T-helper 2 cell treated with Interferon-gamma antibody and Interleukin-4, amounts not matched to agents 5 μg/mL and 100 μg/mL, for 36 hours (primary cell): ENCODE data around the gene AKR1C8.
A peak's percentile ranks its signal among the peaks of the same experiment; 100 is the strongest.
"Not testable (repeated sequence)": the region's sequence is repeated elsewhere in the genome, so short reads cannot be mapped to it uniquely, and the experiment has no call there.

ENCODE experiments used
- DNase-seq: peaks from one replicate; pipeline ENCODE4 v3.0.0; 2021; ENCODE audit warnings: low spot score
- H3K27ac Mint-ChIP-seq: one replicate; pipeline ENCODE4 v1.8.0; 2021; ENCODE audit warnings: mild to moderate bottlenecking, mixed read lengths
- H3K27me3 Mint-ChIP-seq: one replicate; pipeline ENCODE4 v1.8.0; 2021; ENCODE audit warnings: low read depth, mixed read lengths
- H3K36me3 Mint-ChIP-seq: one replicate; pipeline ENCODE4 v1.8.0; 2021; ENCODE audit warnings: low read depth, mixed read lengths
- H3K4me1 Mint-ChIP-seq: one replicate; pipeline ENCODE4 v1.8.0; 2021; ENCODE audit warnings: low read depth, mixed read lengths
- H3K4me3 Mint-ChIP-seq: one replicate; pipeline ENCODE4 v1.8.0; 2022; ENCODE audit warnings: mild to moderate bottlenecking, moderate library complexity, mixed read lengths
- H3K9me3 Mint-ChIP-seq: one replicate; pipeline ENCODE4 v1.8.0; 2021; ENCODE audit warnings: mixed read lengths

AKR1C8 gene

DNA sequence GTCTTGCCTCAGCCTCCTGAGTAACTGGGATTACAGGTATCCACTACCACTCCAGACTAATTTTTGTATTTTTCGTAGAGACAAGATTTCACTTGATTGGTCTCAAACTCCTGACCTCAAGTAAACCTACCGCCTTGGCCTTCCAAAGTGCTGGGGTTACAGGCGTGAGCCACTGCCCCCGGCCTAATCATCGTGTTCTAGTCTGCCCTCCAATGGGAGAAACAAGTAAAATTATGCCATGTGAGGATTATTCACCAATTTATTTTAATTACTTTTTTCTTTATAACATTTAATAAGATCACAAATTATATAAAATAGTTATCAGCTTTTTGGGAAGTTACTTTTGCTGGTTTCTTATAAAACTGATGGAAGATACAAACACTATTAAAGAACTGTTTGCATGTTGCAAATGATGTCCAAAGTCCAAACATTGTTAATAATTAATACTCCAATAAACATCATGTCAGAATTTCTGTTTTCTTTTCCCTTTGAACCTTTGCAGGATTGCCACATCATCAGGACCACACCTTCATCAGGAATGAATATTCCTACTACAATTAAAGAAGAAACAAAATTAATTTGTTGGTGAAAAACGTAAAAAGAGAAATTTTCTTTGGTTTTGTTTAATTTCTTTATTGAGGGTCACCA is 10.9 kb upstream of the AKR1C8 start:
- H3K4me1 Mint-ChIP-seq: no peaks in the 10 kb centered on the region
- no peak for DNase-seq
- no peak overlapping the region for H3K4me3 Mint-ChIP-seq
- H3K27me3 Mint-ChIP-seq: no peaks in the 10 kb centered on the region
- H3K9me3 Mint-ChIP-seq: no peaks in the 10 kb centered on the region
- H3K36me3 Mint-ChIP-seq: no peaks in the 10 kb centered on the region
- no peak overlapping the region for H3K27ac Mint-ChIP-seq

- Mint-ChIP-seq H3K4me3 (no peak overlapping the region), H3K36me3 (no peaks in the 10 kb centered on the region), H3K27ac (no peak overlapping the region), H3K27me3 (no peaks in the 10 kb centered on the region), H3K9me3 (no peaks in the 10 kb centered on the region), H3K4me1 (no peaks in the 10 kb centered on the region)
- DNase-seq: no peak
These were observed 9.5 kb upstream of the AKR1C8 start for GRCh38 chr10:5194431-5194830.

DNA sequence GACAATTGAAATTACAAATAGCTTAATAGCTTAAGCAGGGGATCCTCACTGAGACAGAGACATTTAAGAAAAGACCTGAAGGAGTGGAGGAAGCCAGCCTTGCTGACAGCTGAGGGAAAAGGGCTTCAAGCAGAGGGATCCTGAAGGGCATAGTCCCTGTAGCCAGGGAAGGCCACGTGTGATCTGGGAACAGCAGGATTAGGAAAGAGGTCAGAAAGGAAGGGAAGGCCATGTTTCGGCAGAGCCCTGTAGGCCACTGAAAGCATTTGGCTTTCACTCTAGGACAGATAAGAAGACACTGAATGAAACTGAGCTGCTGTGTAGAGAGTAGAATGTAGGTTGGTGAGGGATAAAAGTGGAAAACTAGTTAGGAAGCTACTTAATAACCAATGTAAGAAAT is 3.4 kb upstream of the AKR1C8 start:
- no peaks in the 10 kb centered on the region for H3K27me3 Mint-ChIP-seq
- H3K4me3 Mint-ChIP-seq: no peak overlapping the region
- H3K36me3 Mint-ChIP-seq: no peaks in the 10 kb centered on the region
- DNase-seq: no peak
- no peak overlapping the region for H3K27ac Mint-ChIP-seq
- H3K4me1 Mint-ChIP-seq: no peaks in the 10 kb centered on the region
- no peaks in the 10 kb centered on the region for H3K9me3 Mint-ChIP-seq

DNA sequence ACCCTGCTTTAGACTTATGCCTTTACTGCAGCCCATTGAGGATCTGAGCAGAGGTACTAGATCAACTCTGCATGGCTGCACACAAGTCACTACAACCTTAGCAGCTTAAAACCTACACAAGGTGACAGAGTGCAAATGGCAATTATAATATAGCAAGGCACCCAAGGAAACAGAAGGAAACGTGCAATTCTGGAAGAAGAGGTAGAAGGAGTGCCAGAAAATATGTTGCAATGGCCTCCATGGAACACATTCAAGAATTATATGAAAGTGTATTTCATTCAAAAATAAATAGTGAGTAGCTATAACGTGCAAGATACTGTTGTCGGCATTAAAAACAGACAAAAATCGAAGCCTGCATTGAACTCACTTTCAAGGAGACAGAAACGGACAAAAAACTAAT is 2.9 kb upstream of the AKR1C8 start:
- no peaks in the 10 kb centered on the region for H3K27me3 Mint-ChIP-seq
- H3K36me3 Mint-ChIP-seq: no peaks in the 10 kb centered on the region
- no peak for DNase-seq
- H3K27ac Mint-ChIP-seq: no peak overlapping the region
- no peak overlapping the region for H3K4me3 Mint-ChIP-seq
- no peaks in the 10 kb centered on the region for H3K9me3 Mint-ChIP-seq
- H3K4me1 Mint-ChIP-seq: no peaks in the 10 kb centered on the region

GRCh38 chr10:5183923-5184322 is 1.0 kb downstream of the AKR1C8 start:
- no peak overlapping the region for H3K27ac Mint-ChIP-seq
- no peaks in the 10 kb centered on the region for H3K36me3 Mint-ChIP-seq
- H3K4me1 Mint-ChIP-seq: no peaks in the 10 kb centered on the region
- H3K9me3 Mint-ChIP-seq: peaks cover 5% of the 10 kb centered on the region
- DNase-seq: no peak
- H3K4me3 Mint-ChIP-seq: no peak overlapping the region
- no peaks in the 10 kb centered on the region for H3K27me3 Mint-ChIP-seq

DNA sequence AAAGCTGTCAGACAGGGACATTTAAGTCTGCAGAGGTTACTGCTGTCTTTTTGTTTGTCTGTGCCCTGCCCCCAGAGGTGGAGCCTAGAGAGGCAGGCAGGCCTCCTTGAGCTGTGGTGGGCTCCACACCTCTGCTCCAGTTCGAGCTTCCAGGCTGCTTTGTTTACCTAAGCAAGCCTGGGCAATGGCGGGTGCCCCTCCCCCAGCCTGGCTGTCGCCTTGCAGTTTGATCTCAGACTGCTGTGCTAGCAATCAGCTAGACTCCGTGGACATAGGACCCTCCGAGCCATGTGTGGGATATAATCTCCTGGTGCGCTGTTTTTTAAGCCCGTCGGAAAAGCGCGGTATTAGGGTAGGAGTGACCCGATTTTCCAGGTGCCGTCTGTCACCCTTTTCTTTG is 4.4 kb downstream of the AKR1C8 start:
- H3K4me3 Mint-ChIP-seq, H3K36me3 Mint-ChIP-seq, DNase-seq: not testable (repeated sequence)

GRCh38 chr10:5175581-5175980 is 9.4 kb downstream of the AKR1C8 start:
- H3K9me3 Mint-ChIP-seq, DNase-seq, H3K27ac Mint-ChIP-seq, H3K27me3 Mint-ChIP-seq, H3K4me1 Mint-ChIP-seq, H3K36me3 Mint-ChIP-seq, H3K4me3 Mint-ChIP-seq: not testable (repeated sequence)

More for the DNA sequence above, 4.4 kb downstream of the AKR1C8 start:
- not testable (repeated sequence) for H3K4me1 Mint-ChIP-seq, H3K27ac Mint-ChIP-seq, H3K27me3 Mint-ChIP-seq, H3K9me3 Mint-ChIP-seq

GRCh38 chr10:5168897-5169420 is 16.0 kb downstream of the AKR1C8 start:
- Mint-ChIP-seq H3K27me3 (no peaks in the 10 kb centered on the region), H3K4me1 (no peaks in the 10 kb centered on the region), H3K4me3 (no peak overlapping the region), H3K9me3 (peaks cover 33% of the 10 kb centered on the region), H3K27ac (no peak overlapping the region), H3K36me3 (no peaks in the 10 kb centered on the region)
- peak; percentile 24 for DNase-seq

DNA sequence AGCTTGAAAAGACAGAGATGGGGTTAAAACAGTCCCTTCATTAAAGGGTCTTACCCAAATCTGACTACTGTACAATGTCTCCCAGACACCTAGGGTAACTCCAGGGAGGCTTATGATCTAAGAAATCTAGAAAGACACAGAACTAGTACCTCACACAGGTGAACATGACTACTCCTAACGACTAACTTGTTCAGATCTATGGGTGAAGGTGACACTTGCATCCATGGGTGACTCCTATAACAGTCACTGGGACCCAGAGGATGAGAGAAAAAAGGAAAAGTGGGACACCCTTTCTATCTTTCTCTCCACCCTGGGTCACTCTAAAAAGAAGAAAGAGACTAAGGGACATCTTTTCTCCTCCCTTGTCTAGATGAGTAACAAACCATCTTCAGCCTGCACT is 19.2 kb downstream of the AKR1C8 start:
- DNase-seq: no peak
- H3K9me3 Mint-ChIP-seq: peaks cover 50% of the 10 kb centered on the region
- no peaks in the 10 kb centered on the region for H3K36me3 Mint-ChIP-seq
- H3K27me3 Mint-ChIP-seq: no peaks in the 10 kb centered on the region
- H3K4me1 Mint-ChIP-seq: no peaks in the 10 kb centered on the region
- no peak overlapping the region for H3K4me3 Mint-ChIP-seq
- H3K27ac Mint-ChIP-seq: no peak overlapping the region

DNA sequence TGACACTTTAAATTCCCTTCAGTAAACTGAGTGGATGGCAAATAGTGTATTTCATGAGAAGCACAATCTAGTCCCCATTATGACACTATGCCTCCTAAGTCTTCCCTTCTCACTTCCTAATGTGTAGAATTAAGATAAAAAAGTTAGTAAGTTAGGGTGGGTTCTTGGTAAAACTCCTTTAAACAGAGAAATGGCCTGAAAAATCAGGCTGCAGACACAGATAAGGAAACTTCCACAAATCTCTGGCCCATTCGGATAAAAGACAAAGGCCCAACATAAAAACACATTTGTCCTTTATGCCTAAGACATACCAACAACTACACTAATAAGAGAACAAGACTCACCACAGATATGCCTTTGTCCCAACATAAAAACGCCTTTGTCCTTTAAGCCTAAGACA is 21.5 kb downstream of the AKR1C8 start:
- Mint-ChIP-seq H3K27me3 (no peaks in the 10 kb centered on the region), H3K9me3 (peaks cover 50% of the 10 kb centered on the region), H3K27ac (no peak overlapping the region), H3K4me3 (no peak overlapping the region), H3K4me1 (no peaks in the 10 kb centered on the region), H3K36me3 (no peaks in the 10 kb centered on the region)
- DNase-seq: no peak

GRCh38 chr10:5159126-5159525 is 25.8 kb downstream of the AKR1C8 start:
- Mint-ChIP-seq H3K4me1 (no peaks in the 10 kb centered on the region), H3K27ac (no peak overlapping the region), H3K27me3 (no peaks in the 10 kb centered on the region), H3K4me3 (no peak overlapping the region), H3K36me3 (no peaks in the 10 kb centered on the region), H3K9me3 (peaks cover 19% of the 10 kb centered on the region)
- DNase-seq: no peak

- Mint-ChIP-seq H3K27ac (no peak overlapping the region), H3K4me3 (no peak overlapping the region), H3K9me3 (peaks cover 9% of the 10 kb centered on the region), H3K4me1 (no peaks in the 10 kb centered on the region), H3K27me3 (no peaks in the 10 kb centered on the region), H3K36me3 (no peaks in the 10 kb centered on the region)
- no peak for DNase-seq
These were observed 27.4 kb downstream of the AKR1C8 start for GRCh38 chr10:5157501-5157900.

- Mint-ChIP-seq H3K27me3 (no peaks in the 10 kb centered on the region), H3K27ac (no peak overlapping the region), H3K4me3 (no peak overlapping the region), H3K4me1 (no peaks in the 10 kb centered on the region), H3K36me3 (no peaks in the 10 kb centered on the region), H3K9me3 (peaks cover 4% of the 10 kb centered on the region)
- no peak for DNase-seq
These were observed 29.0 kb downstream of the AKR1C8 start for GRCh38 chr10:5155951-5156350.

DNA sequence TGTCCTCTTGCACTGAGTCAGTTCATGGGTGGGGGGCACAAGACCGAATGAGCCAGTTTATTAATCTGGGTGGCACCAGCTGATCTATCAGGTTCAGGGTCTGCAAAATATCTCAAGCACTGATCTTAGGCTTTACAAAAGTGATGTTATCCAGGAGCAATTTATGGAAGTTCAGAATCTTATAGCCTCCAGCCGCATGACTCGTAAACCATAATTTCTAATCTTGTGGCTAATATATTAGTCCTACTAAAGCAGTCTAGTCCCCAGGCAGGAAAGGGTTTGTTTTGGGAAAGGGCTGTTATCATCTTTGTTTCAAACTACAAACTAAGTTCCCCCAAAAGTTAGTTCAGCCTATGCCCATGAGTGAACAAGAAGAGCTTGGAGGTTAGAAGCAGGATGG is 33.9 kb downstream of the AKR1C8 start:
- Mint-ChIP-seq H3K9me3 (peaks cover 11% of the 10 kb centered on the region), H3K4me3 (no peak overlapping the region), H3K27ac (no peak overlapping the region), H3K27me3 (no peaks in the 10 kb centered on the region), H3K4me1 (no peaks in the 10 kb centered on the region), H3K36me3 (no peaks in the 10 kb centered on the region)
- DNase-seq: no peak

GRCh38 chr10:5148678-5149032 is 36.3 kb downstream of the AKR1C8 start:
- no peak overlapping the region for H3K4me3 Mint-ChIP-seq
- H3K9me3 Mint-ChIP-seq: peaks cover 11% of the 10 kb centered on the region
- H3K27ac Mint-ChIP-seq: no peak overlapping the region
- no peak for DNase-seq
- H3K4me1 Mint-ChIP-seq: no peaks in the 10 kb centered on the region
- H3K27me3 Mint-ChIP-seq: no peaks in the 10 kb centered on the region
- no peaks in the 10 kb centered on the region for H3K36me3 Mint-ChIP-seq
